Endometrium (tissue), 2 donors: ENCODE measurements around the gene SPDYE1.
"Not testable (repeated sequence)": the region's sequence is repeated elsewhere in the genome, so short reads cannot be mapped to it uniquely, and the experiment has no call there.

Experiments
- FAIRE-seq: peaks from 2 replicates; lab custom pipeline; 2012; peaks lifted over from hg19 to GRCh38; lab: Jason Lieb, UNC
- donor health status: control.
- donor health status: control.

Gene SPDYE1, protein sequence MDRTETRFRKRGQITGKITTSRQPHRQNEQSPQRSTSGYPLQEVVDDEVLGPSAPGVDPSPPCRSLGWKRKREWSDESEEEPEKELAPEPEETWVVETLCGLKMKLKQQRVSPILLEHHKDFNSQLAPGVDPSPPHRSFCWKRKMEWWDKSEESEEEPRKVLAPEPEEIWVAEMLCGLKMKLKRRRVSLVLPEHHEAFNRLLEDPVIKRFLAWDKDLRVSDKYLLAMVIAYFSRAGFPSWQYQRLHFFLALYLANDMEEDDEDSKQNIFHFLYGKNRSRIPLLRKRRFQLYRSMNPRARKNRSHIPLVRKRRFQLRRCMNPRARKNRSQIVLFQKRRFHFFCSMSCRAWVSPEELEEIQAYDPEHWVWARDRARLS

DNA sequence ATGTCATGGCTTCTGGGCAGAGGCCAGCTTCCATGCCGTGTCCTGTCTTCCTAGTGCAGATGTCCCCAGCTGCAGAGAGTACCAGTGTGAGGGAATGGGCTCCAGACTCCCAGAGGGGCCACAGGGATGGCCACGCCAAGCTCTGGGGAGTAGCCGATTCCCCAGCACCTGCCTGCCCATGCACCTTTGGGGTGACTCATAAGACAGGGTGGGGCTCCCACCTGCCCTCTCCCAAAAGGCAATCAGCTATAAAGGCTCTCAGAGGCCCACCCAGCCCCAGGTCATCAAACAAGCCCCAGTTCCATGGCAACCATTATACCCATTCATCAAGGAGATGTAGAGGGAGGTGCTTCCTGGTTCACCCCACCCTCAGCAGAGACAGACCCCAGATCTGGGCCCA lies at the start of gene SPDYE1:
Gene SPDYE1, plus strand, starts transcription at position 366 of the 400 bp plus-strand sequence. CDS start 2,053 bp downstream, outside the sequence.
- not testable (repeated sequence) for FAIRE-seq

DNA sequence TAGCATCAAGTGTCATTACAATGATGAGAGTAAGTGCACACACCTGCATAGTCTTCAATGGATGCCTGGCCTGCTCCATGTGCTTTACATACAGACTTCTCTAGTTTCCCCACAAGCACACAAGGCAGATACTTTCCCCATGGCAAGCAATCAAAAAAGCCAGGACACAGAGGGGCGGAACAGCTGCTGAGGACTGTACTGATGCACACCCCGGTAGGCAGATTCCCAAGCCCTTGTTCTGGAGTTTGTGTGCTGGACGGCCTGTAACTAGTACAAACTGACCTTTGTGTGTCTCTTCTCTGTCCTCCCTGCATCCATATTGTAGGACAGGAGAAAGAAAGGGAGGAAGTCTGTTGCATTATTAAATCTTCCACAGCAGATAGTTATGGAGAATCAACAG lies 45.7 kb upstream of the SPDYE1 start:
- no peak for FAIRE-seq

DNA sequence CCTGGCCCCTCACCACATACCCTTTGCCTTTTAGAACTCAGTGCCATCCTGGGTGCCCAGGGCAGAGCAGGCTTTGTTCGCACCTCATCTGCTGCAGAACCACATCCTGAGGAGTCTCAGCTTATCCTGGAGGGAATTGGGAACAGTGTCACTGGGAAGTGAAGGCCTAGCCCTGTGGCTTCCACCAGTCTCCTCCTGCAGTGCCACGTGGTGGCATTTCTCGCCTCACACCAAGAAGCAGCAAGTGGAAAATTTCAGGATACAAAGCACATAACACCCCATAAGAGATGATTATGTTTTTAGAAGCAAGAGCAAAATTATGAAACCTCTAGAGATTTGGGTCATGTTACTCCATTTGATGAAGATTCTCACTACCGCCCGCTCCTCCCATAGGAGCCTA lies 44.6 kb upstream of the SPDYE1 start:
- no peak for FAIRE-seq

GRCh38 chr7:43954524-43955228 lies 43.0 kb upstream of the SPDYE1 start:
- FAIRE-seq: no peak

DNA sequence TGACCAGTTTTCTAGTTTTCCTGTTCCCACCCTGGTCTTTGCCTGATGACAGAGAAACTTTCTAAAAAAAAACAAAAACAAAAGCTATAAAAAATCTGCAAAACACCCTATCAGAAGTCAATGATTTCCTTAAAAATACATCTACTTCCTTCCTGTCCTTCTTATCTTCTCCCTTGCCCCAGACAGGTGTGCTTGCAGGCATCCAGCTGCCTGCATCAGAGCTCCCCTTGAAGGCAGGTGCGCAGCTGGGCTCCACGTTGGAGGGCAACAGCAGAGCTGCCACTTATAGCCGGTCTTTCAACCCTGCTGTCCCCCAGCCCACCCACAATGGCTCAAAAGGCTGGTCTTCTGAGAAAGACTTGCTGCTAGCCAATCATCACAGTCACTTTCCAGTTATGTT lies 41.7 kb upstream of the SPDYE1 start:
- no peak for FAIRE-seq

DNA sequence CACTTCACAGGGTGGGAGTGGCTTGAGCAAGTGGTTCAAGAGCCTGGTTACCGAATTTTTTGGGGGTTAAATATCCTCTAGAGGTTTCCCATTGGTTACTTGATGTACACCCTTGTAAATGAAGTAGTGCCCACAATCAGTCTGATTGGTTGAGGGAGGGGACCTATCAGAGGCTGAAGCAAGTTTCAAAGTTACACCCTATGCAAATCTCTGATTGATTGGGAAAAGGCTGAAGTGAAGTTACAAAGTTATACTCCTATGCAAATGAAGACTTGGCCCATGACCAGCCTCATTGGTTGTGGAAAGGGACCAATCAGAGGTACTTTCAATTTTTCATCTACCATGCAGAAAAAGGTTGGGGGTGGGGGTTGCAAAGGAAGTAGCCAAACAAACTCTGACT lies 36.8 kb upstream of the SPDYE1 start:
- FAIRE-seq: no peak

GRCh38 chr7:43966392-43966791 lies 31.3 kb upstream of the SPDYE1 start:
- FAIRE-seq: not testable (repeated sequence)

DNA sequence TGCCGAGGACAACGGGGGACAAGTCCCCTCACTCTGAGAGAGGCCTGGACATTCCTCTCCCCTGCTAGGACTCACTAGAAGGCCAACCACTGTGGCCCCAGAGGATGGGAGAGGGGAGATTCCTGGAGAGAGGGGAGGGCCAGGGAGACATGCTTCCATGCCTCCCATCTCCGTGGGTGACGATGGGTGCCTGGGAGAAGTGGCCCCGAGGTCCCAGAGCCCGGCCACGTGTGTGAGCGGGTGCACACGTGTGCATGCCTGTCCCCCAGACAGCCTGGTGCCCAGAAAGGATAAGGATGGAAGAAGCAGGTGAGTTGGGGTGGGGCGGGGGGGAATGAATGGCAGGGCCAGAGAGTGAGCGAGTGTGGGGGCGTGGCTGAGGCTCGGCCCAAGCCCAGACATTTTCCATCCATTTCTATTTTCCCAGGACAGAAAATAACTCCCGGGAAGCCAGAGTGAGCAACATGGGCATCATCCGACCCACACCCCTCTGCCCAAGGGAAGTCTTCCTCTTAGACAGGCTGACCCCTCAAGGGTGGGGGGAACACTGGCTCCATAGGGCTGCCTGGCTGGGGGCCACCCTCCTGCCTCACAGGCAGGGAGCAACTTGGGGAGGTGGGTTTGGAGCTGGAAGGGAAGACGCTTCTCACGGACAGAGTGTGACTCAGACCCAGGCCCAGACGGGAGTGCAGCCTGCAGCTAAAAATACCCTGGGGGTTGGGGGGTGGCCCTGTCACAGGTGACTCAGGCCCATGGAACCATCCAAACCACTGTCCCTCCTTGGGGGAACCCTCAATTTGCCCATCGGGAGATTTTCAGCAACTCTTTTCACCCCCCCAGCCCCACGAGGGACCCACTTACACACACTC lies 29.3 kb upstream of the SPDYE1 start:
- FAIRE-seq: not testable (repeated sequence)

DNA sequence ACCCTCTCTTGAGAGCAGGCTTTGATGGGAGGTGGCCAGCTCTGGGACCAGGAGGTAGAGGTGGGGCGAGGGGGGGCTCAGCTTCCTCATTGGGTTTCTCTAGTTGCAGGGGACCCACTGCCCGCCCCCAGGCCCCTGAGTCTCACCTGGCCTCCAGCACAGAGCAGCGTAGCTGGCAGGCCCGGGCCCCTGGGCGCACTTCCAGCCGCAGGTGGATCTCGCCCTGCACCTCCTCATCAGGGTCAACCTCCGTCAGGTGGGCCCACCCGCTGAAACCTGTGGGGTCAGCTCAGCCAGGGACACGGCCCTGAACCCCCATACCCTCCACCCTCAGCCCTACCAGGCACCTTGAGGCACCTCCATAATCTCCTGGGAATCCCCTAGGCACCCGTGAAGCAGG lies 28.1 kb upstream of the SPDYE1 start:
- not testable (repeated sequence) for FAIRE-seq

DNA sequence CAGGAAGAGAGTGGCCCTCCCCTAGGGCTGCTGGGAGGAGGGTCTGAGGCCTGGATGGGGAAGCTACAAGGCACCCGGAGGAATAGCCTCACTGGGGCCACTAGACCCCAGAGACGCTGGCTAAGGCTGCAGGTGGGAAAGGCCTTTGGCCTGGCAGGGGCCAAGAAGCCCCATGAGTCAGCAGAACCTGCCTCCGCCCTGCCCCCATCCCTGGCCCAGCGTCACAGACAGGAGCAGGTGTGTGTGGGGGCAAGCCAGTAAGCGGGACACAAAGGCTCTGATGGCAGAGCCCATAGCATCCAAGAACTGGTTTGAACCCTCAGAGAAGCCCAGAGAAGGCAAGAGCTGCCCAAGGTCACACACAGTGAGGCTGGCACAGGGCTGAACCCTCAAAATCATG lies 27.0 kb upstream of the SPDYE1 start:
- not testable (repeated sequence) for FAIRE-seq

DNA sequence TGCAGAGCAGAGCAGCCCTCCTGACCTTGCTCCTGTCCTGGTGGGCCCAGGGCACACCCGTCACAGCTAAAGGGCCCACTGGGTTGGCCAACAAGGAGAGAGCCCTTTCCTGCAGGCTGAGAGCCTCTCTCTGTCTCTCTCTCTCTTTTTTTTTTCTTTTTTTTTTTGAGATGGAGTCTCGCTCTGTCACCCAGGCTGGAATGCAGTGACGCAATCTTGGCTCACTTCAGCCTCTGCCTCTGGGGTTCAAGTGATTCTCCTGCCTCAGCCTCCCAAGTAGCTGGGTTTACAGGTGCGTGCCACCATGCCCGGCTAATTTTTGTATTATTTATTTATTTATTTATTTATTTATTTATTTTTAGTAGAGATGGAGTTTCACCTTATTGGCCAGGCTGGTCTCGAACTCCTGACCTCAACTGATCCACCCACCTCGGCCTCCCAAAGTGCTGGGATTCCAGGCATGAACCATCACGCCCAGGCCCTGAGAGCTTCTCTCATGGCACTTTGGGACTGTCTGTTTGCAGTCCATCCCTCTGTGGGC lies 23.6 kb upstream of the SPDYE1 start:
- not testable (repeated sequence) for FAIRE-seq

DNA sequence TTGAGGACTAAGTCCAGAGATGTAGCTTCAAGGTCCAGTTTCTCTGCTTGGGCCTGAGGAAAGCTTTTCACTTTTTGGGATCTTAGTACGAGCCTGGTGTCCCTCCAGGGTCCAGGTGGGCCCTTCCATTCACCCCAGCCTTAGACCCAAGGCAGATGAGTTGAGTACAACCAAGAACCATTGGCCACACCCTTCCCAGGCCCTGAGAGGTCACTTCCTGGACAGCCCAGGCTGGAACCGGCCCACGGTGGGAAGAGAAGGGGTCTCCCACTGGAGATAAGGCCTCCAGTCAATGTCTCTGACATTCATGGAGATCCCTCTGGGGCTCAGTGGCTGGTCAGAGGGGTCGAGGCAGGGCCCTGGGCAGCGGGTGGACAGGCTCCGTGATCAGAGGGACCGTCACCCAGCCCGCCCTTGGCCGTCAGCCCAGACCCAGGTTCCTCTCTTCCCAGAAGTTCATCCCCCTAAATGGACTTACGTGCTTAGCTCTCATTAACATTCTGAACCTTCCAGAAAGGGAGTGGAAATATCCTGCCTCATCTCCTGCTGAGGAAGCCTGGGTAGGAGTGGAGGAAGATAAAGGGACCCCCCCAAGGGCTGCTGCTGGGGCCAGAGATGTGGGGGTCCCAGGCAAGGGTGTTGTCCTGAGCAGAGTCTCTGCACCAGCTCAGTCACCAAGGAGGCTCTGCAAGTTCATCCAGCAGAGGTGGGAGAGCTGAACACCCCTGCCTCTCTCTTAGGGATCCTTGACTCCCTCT lies 22.8 kb upstream of the SPDYE1 start:
- not testable (repeated sequence) for FAIRE-seq

- no peak for FAIRE-seq
Observed at GRCh38 chr7:43977525-43977924, 20.2 kb upstream of the SPDYE1 start.

DNA sequence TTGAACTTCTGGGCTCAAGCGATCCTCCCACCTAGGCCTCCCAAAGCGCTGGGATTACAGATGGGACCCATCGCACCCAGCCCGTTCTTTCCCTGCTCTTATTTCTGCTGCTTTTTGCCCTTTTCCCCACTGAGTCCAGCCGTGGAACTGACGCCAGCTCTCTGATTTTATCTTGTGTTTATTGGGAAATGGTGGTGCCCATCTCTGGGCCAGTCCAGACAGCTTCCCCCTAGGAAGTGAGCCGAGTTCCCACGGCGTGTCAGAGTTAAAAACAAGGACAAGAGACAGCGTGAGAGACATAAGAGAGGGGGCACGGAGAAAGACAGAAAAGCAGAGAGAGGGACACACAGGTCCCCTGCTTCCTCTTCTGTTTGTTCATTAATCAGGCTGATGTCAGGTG lies 19.6 kb upstream of the SPDYE1 start:
- not testable (repeated sequence) for FAIRE-seq

DNA sequence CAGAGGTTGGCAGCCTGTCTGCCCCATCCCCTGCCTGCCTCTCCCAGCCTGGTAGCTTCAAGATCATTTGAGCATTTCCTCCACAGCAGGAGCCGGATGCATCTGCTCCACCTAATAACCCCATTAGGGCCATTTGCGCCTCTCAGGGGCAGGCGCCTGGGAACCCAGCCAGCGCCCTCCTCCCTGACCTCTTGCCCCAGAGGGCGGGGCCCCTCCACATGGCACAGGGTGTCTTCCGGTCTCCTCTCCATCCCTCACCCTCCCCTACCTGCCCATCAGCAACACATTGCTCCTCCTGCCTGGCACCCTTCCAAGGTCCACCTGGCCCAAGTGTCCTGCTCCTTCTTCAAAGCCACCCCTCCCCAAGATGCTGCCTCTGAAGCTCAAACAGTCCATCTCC lies 14.8 kb upstream of the SPDYE1 start:
- FAIRE-seq: not testable (repeated sequence)

DNA sequence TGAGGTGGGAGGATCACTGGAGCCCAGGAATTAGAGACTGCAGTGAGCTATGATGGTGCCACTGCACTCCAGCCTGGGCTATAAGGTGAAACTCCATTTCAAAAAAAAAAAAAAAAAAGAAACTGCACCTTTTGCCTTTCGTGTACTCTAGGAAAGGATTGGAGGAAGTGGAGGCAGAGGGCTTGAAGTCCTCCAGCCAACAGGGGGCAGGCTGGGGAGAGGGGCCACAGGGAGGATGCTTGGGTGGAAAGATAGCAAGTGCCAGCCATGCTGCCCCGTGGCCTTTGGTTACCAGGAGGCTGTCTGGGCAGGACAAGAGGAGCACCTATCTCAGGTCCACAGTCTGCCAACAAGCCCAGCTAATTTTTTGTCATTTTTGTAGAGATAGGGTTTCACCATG lies 14.0 kb upstream of the SPDYE1 start:
- FAIRE-seq: not testable (repeated sequence)

DNA sequence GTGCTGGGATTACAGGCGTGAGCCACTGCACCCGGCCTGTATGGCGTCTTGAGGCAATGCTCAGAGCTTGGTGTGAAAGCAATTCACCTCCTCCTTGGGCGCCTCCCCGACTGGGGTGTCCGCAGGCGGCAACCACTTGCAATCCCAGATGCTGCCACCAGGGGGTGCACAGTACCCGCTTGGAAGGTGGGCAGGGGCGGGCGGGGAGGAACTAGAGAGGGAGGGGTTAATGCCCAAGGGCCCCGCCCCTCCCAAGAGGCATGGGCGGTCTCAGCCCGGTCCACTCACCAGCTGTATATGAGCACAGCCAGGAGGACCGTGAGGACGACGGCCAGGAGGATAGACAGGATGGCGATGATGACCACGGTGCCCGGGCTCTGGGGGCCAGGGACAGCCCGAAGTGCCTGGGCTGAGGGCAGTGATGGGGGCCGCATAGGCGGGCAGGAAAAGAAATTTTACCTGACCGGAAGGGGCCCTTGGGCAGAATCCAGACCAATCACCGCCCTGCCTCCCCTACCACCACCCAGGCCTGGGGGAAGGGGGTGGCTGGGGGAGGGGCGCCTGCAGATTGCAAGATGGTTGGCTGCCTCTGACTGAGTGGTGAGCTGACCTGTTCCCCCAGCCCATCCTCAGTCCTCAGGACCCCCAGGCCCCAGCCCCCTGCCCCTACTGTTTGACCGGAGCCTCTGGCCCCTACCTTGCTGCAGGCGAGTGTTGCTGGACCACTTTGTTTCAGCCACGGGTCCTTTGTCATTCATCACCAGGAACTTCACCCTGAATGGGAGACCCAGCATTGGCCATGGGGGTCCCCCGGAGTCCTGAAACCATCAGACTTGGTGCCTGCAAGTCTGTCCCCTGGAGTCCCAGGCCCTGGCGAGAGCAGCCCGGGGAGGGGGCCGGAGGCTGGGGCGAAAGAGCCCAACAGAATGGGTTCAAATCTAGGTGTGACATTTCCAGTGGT lies 11.5 kb upstream of the SPDYE1 start:
- not testable (repeated sequence) for FAIRE-seq

- not testable (repeated sequence) for FAIRE-seq
Observed at GRCh38 chr7:43987476-43987875, 10.2 kb upstream of the SPDYE1 start.

- not testable (repeated sequence) for FAIRE-seq
Observed at GRCh38 chr7:43990011-43990585, 7.6 kb upstream of the SPDYE1 start.

DNA sequence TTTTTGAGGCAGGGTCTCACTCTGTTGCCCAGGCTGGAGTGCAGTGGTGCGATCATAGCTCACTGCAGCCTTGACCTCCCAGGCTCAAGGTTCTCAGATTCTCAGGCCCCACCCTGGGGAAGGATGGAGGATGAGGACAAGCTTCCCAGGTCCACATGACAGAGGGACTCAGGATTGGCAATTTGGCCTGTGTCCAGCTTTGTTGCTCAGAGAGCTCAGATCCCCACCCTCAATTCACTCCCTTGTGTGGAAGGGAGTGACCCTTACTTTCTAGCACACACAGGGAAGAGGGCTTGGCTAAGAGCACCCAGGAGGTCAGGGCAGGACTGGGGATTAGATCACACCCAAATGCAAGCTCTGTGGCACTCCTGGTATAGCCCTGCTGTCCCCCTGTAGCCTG lies 6.9 kb upstream of the SPDYE1 start:
- not testable (repeated sequence) for FAIRE-seq
